CD4-positive, alpha-beta T cell treated with Interleukin-10 for 1 hour (primary cell): ENCODE data around the gene IKZF3.
"Not testable (repeated sequence)": the region's sequence is repeated elsewhere in the genome, so short reads cannot be mapped to it uniquely, and the experiment has no call there.

ENCODE experiments used
- DNase-seq: peaks from one replicate; pipeline ENCODE4 v3.0.0-alpha.2; 2020

The IKZF3 gene

DNA sequence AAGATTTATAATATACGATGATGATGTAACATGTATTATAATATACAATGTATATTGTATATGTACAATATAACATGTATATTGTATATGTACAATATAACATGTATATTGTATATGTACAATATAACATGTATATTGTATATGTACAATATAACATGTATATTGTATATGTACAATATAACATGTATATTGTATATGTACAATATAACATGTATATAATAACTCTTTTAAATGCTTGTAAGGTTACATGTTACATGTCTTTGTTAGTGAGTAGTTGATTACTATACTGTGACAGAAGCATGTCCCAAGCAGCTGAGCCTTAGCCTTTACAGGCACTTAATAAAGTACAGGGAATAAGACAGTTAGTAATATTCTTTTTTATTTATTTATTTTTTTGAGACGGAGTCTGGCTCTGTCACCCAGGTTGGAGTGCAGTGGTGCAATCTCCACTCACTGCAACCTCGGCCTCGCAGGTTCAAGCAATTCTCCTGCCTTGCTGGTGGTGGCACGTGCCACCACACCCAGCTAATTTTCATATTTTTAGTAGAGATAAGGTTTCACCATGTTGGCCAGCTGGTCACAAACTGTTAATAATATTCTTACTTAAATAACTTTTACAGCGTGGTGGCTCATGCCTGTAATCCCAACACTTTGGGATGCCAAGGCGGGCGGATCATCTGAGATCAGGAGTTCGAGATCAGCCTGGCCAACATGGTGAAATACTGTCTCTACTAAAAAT, 8.0 kb downstream of the IKZF3 start:
- DNase-seq: not testable (repeated sequence)

DNA sequence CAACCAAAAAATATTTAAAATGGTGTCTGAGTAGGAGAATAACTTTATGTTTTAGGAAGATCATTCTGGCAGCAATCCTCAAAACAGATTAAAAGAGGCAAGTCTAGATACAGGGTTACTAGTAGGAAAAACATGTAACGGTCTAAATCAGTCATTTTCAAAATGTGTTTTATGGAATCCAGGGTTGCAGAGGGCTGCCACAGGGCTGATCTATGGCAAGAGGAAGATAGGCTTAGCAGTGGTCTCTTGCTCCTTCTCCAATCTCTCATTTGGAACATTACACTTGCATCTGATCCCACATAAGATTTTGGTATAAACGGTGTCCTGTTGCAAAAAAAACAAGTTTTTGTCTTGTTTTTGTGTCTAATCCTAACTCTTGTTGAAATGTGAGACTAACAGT, 9.2 kb downstream of the IKZF3 start:
- no peak for DNase-seq

DNA sequence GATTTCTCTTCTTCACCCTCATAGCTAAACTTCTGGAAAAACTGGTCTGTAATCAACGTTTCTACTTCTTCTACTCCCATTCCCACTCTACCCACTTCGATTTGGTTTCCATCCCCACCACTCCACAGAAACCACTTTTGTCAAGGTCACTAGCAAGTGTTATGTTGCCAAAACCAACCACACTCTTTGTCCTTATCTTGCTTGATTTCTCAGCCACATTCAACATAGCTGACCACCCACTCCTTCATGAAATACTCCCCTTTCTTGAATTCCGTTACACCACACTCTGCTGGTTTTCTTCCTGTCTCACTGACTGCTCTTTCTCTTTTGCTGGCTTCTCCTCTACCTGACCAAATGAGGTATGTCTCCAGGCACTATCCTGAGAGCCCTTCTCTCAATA, 11.9 kb downstream of the IKZF3 start:
- no peak for DNase-seq

DNA sequence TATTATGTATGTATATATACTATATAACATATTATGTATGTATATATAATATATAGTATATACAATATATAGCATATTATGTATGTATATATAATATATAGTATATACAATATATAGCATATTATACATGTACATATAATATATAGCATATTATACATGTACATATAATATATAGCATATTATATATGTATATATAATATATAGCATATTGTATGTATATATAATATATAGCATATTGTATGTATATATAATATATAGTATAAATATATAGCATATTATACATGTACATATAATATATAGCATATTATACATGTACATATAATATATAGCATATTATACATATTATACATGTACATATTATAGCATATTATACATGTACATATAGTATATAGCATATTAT, 13.9 kb downstream of the IKZF3 start:
- not testable (repeated sequence) for DNase-seq

DNA sequence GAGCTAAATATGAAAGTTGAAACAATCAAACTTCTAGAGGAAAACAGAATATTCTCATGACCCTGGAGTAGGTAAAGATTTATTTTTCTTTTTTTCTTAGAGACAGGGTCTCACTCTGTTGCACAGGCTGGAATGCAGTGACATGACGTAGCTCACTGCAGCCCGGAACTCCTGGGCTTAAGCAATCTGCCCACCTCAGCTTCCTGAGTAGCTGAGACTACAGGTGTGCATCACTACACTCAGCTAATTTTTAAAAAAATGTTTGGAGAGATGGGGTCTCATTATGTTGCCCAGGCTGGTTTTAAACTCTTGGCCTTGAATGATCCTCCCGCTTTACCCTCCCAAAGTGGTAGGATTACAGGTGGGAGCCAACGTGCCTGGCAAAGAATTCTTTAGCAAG, 15.5 kb downstream of the IKZF3 start:
- DNase-seq: peak; percentile 30

DNA sequence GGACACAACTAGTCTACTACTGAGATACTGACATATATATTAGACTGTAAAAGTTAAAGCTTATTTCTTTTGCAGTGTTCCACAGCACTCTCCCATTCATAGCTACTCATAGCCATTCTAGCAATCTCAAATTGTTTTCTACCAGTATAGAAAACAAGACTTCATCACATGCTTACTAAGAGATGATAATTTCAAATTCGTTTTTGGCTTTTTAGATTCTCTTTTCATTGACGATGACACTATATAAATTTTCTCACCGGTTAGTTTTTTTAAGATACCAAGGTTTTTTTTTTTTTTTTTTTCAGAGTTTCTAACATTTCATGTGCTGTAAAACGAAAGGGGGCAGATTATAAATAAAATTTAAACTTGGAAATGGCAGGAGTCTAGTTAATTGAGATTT, 17.9 kb downstream of the IKZF3 start:
- no peak for DNase-seq

DNA sequence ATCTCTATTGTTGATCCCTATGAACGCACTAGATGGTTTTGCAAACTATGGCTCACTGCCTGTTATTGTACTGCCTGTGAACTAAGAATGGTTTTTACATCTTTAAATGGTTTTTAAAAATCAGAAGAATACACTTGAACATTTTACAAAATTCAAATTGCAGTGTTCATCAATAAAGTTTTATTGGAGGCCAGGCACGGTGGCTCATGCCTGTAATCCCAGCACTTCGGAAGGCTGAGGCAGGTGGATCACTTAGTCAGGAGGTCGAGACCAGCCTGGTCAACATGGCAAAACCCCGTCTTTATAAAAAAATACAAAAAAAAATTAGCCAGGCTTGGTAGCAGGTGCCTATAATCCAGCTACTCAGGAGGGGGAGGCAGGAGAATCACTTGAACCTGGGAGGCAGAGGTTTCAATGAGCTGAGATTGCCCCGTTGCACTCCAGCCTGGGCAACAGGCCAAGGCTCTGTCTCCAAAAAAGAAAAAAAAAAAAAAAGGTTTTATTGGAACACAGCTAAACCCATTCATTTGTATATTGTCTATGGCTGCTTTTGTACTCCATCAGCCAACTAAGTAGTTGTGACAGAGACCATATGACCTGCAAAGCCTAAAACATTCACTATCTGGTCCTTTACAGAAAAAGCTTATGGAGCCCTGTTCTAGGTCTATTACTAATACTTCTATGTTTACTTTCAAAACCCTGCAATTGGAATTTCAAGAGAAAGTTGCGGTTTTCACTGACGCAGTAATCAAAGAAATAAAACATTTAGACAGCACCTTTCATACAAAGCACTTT, 18.9 kb downstream of the IKZF3 start:
- DNase-seq: no peak

DNA sequence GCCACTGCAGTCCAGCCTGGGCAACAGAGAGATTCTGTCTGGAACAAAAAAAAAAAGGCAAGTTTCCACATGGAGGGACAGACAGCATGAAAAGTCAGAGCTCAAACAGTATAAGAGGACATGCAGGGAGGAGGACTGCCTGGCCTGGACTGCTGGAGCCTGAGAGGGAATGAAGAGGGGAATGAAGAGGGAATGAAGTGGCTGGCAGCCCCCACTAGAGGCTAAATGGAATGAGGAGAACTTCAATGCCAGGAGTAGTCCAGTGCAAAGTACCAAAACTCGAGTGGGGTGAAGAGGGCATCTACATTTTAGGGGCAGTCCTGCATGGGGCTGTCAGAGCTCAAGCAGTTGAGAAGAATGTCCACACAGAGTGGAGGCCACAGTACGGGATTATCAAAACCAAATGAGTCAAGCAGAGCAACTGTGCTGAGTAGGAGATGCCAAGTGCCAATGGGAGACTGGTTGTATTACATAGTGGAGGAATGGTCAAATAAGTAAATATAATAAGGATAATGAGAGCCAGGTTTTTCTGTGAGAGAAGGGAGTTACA, 22.9 kb downstream of the IKZF3 start:
- no peak for DNase-seq

DNA sequence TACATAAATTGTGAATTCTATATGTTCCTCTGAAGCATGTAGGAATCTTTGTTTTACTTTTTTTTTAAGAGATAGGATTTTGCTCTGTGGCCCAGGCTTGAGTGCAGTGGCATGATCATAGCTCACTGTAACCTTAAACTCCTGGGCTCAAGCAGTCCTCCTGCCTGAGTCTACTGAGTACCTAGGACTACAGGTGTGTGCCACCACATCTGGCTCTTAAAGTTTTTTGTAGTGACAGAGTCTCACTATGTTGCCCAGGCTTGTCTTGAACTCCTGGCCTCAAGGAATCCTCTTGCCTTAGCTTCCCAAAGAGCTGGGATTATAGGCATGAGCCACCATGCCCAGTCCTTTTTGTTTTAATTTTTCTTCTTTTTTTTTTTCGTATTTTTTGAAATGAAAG, 25.3 kb downstream of the IKZF3 start:
- no peak for DNase-seq

DNA sequence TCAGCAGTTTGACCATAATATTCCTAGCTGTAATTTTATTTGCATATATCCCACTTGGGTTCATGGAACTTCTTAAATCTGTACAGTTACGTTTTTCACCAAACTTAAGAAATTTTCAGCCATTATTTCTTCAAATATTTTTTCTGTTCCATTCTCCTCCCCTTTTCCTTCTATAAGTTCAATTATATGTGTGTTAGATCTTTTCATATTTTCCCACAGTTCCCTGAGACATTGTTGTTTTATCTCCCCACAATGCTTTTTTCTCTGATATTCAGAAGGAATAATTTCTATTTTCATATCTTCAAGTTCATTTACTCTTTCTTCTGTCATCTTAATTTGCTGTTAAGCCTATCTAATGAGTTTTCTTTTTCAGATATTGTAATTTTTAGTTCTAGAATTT, 26.1 kb downstream of the IKZF3 start:
- DNase-seq: no peak

DNA sequence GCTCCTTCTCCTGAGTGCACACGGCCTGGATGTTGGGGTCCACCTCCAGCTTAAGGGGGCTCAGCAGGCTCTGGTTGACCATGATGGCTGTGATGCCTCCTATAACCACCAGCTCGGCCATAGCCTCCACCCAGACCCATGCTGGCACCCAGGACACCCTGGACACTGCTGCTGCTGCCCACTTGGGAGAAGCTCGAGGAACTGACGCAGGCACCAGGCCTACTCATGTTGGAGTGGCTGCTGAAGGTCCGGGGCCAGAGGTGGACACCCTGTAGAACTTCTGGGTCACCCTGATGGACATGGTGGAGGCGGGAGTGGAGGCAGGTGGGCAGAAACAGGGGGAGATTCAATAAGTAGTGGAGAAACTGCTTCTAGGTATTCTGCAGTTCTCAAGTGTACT, 28.0 kb downstream of the IKZF3 start:
- no peak for DNase-seq

DNA sequence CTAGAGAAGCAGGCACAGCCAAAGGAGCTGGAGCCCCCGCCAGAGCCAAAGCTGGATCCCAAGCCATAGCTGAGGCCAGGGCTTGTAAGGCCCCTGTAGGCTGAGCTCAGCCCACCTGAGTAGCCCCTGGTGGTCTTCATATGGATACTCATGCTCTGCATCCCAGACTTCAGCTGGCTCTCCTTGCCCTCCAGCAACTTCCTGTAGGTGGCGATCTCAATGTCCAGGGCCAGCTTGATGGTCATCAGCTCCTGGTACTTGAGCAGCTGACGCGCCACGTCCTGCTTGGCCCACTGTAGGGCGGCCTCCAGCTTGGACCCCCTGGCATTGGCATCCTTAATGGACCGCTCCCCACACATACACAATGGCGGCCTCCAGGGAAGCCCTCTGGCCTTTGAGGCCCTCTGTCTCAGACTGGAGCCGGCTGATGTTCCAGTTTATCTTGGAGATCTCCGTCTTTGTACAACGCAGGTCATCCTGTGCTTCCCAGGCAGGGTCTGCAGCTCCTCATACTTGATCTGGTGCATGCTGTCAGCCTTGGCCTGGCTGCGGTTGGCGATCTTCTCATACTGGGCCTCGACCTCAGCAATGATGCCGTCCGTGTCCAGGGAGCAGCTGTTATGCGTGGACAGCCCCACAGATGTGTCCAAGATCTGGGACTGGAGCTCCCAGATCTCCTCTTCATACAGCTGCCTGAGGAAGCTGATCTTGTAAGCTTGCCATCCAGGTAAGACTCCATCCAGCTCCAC, 28.9 kb downstream of the IKZF3 start:
- DNase-seq: no peak

DNA sequence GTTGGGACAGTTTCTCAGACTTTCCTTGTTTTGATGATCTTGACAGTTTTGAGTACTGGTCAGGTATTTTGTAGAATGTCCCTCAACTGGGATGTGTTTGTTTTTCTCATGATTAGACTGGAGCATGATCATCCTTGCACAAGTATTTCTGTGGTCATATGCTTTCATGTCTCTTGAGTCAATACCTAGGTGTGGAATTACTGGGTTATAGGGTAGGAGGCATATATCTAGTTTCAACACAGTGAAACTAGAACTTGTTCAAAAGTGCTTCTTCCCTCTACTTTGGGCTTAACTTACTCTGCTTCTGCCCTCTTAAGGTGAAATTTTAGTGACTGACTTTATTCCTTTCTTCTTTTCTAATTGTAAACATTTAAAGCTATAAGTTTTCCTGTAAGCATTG, 30.1 kb downstream of the IKZF3 start:
- no peak for DNase-seq

DNA sequence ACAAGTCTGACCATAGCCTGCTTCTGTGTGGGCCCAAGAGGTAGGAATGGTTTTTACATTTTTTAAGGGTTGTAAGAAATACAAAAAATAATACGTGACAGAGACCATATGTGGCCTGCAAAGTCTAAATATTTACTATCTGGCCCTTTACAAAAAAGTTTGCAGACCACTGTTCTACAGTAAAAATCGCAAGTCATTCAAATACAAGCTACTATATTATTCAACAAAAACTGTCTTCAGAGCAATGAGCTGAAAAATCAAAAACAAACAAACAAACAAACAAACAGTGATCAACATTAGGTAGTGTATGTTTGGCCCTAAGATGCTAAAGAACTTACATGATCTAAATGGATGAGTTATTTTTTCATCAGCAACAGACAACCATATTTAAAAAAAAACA, 32.5 kb downstream of the IKZF3 start:
- DNase-seq: no peak

DNA sequence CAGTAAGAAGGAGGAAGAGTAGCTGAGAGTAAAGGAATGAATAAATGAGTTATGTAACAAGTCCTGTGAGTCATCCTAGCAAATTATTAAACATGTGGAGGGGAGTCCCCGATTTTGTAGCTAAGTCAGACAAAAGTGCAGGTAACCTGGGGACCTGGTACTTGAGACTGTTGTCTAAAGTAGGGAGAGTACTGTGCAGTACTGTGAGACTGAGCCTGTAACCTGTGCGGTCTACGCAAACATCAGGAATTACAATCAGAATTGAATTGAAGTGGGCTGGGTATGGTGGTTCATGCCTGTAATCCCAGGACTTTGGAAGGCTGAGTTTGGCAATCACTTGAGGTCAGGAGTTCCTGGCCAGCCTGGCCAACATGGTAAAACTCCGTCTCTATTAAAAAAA, 35.7 kb downstream of the IKZF3 start:
- DNase-seq: no peak

DNA sequence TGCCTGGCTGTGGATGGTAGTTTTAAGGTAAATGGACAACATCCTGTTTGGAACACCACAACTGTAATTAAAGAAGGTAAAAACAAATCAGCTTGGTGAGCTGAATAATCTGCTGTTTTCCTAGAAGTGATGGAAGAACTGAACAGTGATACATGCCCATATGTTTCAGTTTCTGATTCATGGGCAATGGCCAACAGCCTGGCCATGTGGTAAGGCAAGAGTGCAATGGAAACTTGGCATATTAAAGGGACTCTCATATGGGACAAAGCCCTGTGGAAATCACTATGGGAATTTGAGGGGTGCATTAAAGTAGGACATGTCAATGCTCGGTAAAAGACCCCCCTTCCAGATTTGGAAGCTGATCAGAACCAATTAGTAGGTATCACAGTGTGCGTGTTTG, 37.8 kb downstream of the IKZF3 start:
- DNase-seq: no peak

DNA sequence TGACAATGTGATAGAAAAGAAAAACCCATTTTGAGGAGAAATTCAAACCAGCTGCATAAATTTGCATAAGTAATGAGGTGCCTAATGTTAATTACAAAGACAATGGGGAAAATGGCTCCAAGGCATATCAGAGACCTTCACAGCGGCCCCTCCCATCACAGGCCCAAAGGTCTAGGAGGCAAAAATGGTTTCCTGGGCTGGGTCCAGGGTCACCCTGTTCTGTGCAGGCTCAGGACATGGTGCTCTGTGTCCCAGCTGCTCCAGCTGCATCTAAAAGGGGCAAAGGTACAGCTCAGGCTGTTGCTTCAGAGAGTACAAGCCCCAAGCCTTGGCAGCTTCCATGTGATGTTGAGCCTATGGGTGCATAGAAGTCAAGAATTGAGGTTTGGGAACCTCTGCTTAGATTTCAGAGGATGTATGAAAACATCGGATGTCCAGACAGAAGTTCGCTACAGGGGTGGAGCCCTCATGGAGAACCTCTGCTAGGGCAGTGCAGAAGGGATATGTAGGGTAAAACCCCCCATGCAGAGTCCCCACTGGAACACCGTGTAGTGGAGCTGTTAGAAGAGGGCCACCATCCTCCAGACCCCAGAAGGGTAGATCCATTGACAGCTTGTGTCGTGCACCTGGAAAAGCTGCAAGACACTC, 40.6 kb downstream of the IKZF3 start:
- DNase-seq: no peak

DNA sequence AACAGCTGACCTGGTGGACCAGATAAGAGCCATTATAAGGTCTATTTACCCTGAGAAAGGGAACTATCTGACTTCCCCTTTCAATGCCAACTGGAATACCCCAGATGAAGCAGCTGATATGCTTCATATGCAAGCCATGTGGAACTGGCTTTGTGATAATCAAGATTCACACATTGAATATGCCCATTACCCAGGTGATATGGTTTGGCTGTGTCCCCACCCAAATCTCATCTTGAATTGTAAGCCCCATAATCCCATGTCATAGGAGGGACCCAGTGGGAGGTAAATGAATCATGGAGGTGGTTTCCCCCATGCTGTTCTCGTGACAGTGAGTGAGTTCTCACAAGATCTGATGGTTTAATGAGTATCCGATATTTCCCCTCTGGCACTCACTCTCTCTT, 42.1 kb downstream of the IKZF3 start:
- DNase-seq: no peak

DNA sequence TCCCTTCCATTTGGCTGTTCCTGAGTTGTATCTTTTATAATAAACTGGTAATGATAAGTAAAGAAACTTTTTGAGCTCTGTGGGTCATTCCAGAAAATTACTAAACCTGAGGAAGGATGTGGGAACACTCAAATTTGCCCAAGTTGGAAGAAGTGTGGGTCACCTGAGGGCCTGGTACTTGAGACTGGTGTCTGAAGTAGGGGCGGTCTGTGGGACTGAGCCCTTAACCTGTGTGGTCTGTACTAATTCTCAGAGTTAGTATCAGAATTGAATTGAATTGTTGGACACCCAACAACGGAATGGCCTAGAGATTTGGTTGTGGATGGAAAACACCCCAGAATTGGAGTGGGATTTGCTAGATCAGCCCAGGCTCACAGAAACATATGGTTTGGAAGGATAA, 43.1 kb downstream of the IKZF3 start:
- no peak for DNase-seq

DNA sequence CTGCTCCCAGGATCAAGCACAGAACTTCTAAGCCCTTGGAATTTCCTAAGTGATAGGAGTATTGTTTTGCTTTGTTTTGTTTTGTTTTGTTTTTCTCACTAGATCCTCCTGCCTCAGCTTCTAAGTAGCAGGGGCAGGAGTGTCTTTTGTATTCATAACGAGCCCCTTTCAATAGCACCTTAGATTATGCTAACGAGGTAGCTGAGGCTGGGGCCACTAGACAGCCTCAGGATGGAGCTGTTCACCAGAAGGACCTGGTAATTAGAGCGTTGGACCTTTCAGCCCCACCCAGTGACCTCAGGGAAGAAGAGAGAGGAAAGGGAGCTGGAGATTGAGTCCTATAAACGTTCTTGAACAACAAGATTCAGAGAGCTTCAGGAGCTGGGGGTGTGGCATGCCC, 43.6 kb downstream of the IKZF3 start:
- no peak for DNase-seq

DNA sequence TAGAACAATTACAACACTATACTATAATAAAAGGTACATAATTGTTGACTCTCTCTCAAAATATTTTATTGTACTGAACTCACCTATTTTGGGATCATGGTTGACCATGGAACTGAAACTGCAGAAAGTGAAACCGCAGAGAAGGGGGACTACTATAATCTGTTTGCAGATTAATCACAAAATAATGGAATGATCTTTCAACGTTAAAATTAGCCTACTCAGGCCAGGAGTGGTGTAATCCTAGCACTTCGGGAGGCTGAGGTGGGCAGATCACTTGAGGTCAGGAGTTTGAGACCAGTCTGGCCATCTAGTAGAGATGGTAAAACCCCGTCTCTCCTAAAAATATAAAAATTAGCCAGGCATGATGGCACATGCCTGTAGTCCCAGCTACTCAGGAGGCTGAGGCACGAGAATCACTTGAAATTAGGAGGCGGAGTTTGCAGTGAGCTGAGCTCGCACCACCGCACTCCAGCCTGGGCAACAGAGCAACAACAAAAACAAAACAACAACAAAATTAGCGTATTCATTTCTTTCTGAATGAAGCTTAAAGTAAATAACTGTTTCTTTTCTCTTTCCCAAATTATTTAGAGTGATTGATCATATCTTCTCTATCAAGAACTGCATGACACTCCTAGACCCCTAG, 45.6 kb downstream of the IKZF3 start:
- DNase-seq: peak; percentile 67

DNA sequence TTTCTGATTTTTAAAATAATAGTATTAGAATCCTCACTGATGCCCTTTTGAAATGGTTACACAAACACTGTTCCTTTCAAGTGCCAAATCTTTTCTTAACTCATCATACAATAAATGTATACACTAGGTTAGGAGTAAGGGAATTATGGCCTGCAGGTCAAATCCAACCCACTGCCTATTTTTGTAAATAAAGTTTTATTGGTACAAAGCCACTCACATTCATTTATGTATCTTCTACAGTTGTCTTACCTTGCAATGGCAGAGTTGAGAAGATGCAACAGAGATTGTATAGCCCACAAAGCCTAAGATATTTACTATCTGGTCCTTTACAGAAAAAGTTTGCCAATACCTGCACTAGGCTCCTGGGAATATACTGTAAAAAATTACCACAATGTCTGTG, 47.8 kb downstream of the IKZF3 start:
- no peak for DNase-seq

DNA sequence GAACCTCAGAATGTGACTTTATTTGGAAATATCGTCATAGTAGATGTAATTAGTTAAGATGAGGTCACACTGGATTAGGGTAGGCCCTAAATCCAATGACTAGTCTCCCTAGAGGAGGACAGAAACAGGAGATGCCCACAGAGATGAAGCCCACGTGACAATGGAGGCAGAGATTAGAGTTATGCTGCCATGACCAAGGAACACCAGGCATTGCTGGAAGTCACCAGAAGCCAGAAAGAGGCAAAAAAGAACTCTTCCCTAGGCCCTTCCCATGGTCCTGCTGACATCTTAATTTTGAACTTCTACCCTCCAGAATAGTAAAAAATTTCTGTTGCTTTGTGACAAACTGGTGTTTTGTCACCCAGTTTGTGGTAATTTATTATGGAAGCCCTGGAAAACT, 49.6 kb downstream of the IKZF3 start:
- no peak for DNase-seq
